Hematopoietic multipotent progenitor cell treated with erythropoietin and hydrocortisone succinate and interleukin-3 and kit ligand, for 17 days (in vitro differentiated cells): ENCODE measurements around the gene TMEM181.
"Not testable (repeated sequence)": the region's sequence is repeated elsewhere in the genome, so short reads cannot be mapped to it uniquely, and the experiment has no call there.

Experiments used
- DNase-seq: peaks from one replicate; pipeline ENCODE4 v3.0.0-alpha.2; 2015; ENCODE audit warnings: low spot score

Gene TMEM181

DNA sequence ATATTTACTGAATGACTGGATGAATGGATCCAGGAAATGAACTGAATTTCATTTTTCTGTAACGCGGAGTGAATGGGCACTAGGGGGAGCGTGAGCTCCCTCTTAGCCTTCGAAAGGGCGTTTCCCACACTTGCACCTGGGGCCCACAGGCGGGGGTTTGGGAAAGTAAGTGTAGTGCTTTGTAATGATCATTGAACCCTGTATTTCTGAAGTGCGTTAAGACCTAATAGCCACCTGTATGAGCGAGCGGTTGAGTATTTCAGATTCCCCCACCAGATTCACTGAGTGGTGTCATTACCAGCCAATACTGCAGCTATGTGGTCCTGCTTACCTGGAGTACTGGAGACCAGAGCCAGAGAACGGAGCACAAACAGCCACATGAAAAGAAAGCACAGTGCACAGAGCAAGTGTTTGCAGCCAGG, 100.5 kb downstream of the TMEM181 start:
- DNase-seq = no peak

GRCh38 chr6:158661156-158661685, 101.3 kb downstream of the TMEM181 start:
- no peak for DNase-seq

DNA sequence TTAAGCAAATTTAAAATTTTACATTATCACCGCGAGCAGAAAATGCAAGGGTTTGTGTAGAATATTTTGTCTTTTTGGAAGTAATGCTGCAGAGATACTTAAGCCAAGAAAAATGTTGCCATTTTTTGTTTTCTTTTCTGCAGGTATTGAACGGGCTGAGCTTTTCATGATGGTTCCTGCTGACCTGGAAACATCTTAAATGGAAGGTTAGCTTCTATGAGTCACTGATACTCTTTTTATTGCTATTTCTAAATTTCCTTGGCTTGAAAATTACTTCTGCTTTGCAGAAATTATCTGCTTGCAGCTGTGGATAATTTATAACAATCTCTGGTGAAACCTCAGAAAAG, 102.7 kb downstream of the TMEM181 start:
- no peak for DNase-seq

- DNase-seq = no peak
Observed at GRCh38 chr6:158662954-158663624, 103.2 kb downstream of the TMEM181 start.

- DNase-seq = no peak
Observed at GRCh38 chr6:158663625-158664165, 103.8 kb downstream of the TMEM181 start.

- DNase-seq = no peak
Observed at GRCh38 chr6:158665332-158665731, 105.4 kb downstream of the TMEM181 start.

- no peak for DNase-seq
Observed at GRCh38 chr6:158666628-158667359, 106.9 kb downstream of the TMEM181 start.

DNA sequence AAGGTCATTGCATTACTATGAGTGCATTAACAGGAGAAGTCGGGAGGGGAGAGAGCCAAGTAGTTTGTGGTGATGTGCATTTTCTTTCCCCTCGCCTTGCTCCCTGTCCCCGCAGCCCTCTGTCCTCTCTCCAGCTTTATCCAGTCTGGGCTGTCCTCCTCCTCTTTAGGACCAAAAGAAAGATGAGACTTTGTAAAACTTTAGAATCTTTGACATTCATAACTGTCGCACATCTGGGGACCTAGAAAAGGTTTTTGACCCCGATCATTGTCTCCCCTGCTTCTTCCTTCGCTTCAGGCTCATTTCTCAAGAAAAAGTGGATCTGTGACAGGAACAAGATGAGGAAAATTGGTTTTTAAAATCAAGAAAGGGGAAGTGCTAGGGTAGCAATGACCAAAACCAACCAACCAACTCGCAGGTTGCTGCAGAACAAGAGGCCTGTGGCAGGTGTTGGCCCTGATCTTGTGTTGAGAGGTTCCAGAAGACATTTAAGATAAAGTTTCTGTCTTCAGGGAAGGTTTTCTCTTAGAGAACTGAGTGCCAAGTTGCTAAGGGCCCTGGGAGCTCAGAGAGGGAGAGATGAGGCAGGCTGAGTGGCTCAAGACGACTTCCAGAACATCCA, 107.6 kb downstream of the TMEM181 start:
- DNase-seq = no peak

GRCh38 chr6:158668707-158669103, 108.8 kb downstream of the TMEM181 start:
- DNase-seq = no peak

- no peak for DNase-seq
Observed at GRCh38 chr6:158669145-158670035, 109.5 kb downstream of the TMEM181 start.

DNA sequence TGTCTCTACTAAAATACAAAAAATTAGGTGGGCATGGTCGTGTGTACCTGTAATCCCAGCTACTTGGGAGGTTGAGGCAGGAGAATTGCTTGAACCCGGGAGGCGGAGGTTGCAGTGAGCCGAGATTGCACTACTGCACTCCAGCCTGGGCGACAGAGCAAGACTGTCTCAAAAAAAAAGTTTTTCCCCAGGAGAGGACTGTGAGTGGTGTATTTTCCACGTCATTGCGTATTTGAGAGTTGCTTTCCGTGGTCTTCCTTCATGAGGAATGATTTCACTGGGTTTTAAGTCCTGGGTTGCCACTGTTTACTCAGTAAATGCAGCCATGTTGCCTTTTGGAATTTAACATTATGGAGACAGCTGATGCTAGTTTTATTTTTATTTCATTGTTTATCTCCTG, 112.2 kb downstream of the TMEM181 start:
- not testable (repeated sequence) for DNase-seq

- DNase-seq = no peak
Observed at GRCh38 chr6:158672726-158673125, 112.8 kb downstream of the TMEM181 start.

GRCh38 chr6:158674342-158675131, 114.6 kb downstream of the TMEM181 start:
- no peak for DNase-seq

GRCh38 chr6:158677094-158677493, 117.2 kb downstream of the TMEM181 start:
- not testable (repeated sequence) for DNase-seq

DNA sequence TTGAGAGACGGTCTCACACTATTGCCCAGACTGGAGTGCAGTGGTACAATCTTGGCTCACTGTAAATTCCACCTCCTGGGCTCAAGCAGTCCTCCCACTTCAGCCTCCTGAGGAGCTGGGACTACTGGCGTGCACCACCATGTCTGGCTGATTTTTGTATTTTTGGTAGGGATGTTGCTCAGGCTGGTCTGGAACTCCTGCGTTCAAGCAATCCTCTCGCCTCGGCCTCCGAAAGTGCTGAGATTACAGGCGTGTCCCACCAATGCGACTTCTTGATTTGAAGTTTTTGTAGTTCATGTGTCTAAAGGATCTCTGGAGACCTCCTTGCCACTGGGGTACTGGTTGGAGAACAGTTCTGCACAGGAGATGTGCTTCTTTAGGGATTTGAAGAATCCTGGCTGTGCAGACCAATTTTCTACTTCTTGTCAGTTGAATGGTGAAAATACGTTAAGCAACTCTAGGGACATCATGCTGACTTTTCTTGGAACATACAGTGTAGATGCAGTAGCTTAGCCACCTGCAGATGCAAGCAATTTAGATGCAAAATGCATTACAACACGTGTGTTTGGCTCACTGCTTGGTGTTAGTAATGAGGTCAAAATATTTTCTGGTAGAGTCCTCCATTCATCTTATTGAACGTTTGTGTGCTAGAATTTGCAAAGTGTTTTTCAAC, 118.2 kb downstream of the TMEM181 start:
- DNase-seq = no peak

DNA sequence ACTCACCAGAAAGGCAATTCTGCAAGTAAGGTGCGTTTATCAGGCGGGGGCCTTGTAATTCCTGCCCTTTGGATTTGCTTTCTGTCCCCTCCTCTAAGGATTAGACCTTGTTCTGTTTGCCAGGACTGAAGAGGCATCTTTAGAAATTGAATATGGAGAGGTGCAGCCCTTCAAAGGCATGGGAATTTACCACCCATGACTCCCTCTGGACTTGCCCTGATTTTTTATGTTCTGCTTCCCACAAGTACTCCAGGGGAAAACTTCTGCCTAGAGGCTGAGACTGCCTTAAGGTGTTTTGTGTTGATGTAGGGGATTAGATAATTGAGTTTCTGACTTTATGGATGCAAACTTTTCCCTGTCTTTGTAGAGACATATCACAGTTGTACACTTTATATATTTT, 120.1 kb downstream of the TMEM181 start:
- DNase-seq = no peak

- no peak for DNase-seq
Observed at GRCh38 chr6:158680481-158680880, 120.6 kb downstream of the TMEM181 start.

DNA sequence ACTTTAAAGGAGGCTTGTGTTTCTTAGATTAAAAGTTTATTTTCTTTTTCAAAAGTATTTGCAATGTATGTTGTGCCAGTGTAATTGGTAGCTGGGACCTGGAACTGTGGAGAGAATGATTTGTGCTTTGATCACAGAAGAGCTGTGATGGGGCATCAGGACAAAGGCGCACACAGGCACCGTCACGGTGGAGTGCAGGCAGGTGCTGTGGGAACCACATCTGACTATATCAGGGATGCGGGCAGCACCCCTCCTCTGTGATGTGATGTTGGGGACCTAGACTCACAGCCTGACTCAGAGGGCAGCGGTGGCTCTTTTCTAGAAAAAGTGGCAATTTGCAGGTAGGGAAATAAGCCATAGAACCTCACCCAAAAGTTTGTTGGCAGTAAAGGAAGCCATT, 124.4 kb downstream of the TMEM181 start:
- no peak for DNase-seq

GRCh38 chr6:158684745-158685324, 124.9 kb downstream of the TMEM181 start:
- no peak for DNase-seq
